A673 (cell line): ENCODE measurements around the gene KIAA0586. TPM values are rescaled to one million over a fixed set of nuclear protein-coding genes. Genes with fewer than 3 reads are reported as not detected.

Experiments used
- BruUV-seq: library from RNA; stranded (reverse); fragments of 400-500 nt; replicated peaks from 2 replicates; lab custom pipeline; 2021; lab: Mats Ljungman, UMichigan
- CTCF ChIA-PET: fragments of 300-600 bp; sonication (Branson Sonifier 250); formaldehyde crosslinking; loops from one replicate; lab custom pipeline; 2022; ENCODE audit warnings: antibody characterized with exemption; lab: Charles Lee
- POLR2A ChIA-PET: fragments of 300-600 bp; sonication (Branson Sonifier 250); formaldehyde crosslinking; loops from one replicate; lab custom pipeline; 2022; ENCODE audit warnings: antibody characterized with exemption; ENCODE audit not compliant: low non-redundant PET; lab: Charles Lee
- DNase-seq: peaks from one replicate; pipeline ENCODE4 v3.0.0-alpha.2; 2015; ENCODE audit warnings: low spot score
- H3K27ac ChIP-seq: fragments of 200-600 bp; sonication (generic); 2 replicates; pipeline ENCODE4 v1.5.1; 2016; ENCODE audit warnings: mixed run types, low read depth, mild to moderate bottlenecking, mixed read lengths, antibody characterized with exemption, low read length; ENCODE audit not compliant: poor library complexity, severe bottlenecking
- H3K27me3 ChIP-seq: fragments of 200-600 bp; sonication (generic); replicated peaks from 2 replicates; pipeline ENCODE4 v1.6.1; 2017; ENCODE audit warnings: mixed run types, low read depth, mild to moderate bottlenecking, mixed read lengths, antibody characterized with exemption, low read length; ENCODE audit not compliant: insufficient read depth, poor library complexity
- H3K36me3 ChIP-seq: fragments of 200-600 bp; sonication (generic); 2 replicates; pipeline ENCODE4 v1.6.1; 2016; ENCODE audit warnings: mixed run types, mild to moderate bottlenecking, mixed read lengths, antibody characterized with exemption, low read length; ENCODE audit not compliant: insufficient read depth, poor library complexity, severe bottlenecking
- H3K4me1 ChIP-seq: fragments of 200-600 bp; sonication (generic); 2 replicates; pipeline ENCODE4 v1.6.1; 2017; ENCODE audit warnings: mixed run types, mild to moderate bottlenecking, mixed read lengths, antibody characterized with exemption, low read length; ENCODE audit not compliant: insufficient read depth, poor library complexity, severe bottlenecking
- H3K4me3 ChIP-seq: fragments of 200-600 bp; sonication (generic); 2 replicates; pipeline ENCODE4 v1.5.1; 2016; ENCODE audit warnings: low read depth, mixed run types, mild to moderate bottlenecking, mixed read lengths, low read length; ENCODE audit not compliant: poor library complexity, severe bottlenecking
- H3K9me3 ChIP-seq: fragments of 200-600 bp; sonication (generic); 2 replicates; pipeline ENCODE4 v1.6.1; 2016; ENCODE audit warnings: mixed run types, low read depth, mild to moderate bottlenecking, mixed read lengths, antibody characterized with exemption, low read length; ENCODE audit not compliant: poor library complexity, severe bottlenecking
- EZH2 ChIP-seq: fragments of 200-600 bp; sonication (generic); IDR thresholded peaks from 2 replicates; pipeline ENCODE4 v1.6.1; 2017; ENCODE audit warnings: borderline replicate concordance, low read depth, mild to moderate bottlenecking, mixed read lengths, antibody characterized with exemption, low read length; ENCODE audit not compliant: poor library complexity, severe bottlenecking
- intact Hi-C: fragments of 100-400 bp; cut with micrococcal nuclease; formaldehyde crosslinking; loops from one replicate; pipeline ENCODE4 v1.10.0; 2022; ENCODE audit not compliant: unreplicated experiment
- total RNA-seq: library from RNA; stranded (reverse); gene quantifications from 2 replicates; pipeline ENCODE4 v1.2.3, GENCODE V29; 2021
- TF ChIP-seq, protein P1 (sequence below): fragments of 300-800, 200-600 bp; sonication (generic); conservative IDR thresholded peaks from 2 replicates; pipeline ENCODE4 v1.5.1; 2017; ENCODE audit warnings: low read depth, mild to moderate bottlenecking, antibody characterized with exemption, low read length, moderate library complexity, mixed read lengths

The KIAA0586 gene
- total RNA-seq, 1 experiment from 2014 or later, result 45.3 TPM

DNA sequence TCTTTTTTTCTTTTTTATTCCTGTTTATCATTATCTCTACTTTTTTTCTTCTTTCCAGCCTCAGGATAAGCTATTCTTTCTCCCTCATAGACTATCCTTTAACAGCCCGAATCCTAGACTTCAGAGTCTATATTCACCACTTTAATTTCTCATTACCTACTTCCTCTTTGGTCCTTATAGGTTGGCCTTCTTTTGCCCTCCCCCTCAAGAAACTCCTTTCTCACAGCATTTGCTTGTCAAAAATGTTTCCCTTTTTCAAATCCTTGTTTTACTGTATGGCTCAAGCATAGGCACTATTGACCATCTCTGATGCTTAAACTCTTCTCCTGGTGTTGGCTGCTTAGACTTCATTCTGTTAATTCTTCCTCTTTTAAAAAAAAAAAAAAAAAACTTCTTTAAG is 52.5 kb downstream of the KIAA0586 start:
- TF ChIP-seq, protein P1, sequence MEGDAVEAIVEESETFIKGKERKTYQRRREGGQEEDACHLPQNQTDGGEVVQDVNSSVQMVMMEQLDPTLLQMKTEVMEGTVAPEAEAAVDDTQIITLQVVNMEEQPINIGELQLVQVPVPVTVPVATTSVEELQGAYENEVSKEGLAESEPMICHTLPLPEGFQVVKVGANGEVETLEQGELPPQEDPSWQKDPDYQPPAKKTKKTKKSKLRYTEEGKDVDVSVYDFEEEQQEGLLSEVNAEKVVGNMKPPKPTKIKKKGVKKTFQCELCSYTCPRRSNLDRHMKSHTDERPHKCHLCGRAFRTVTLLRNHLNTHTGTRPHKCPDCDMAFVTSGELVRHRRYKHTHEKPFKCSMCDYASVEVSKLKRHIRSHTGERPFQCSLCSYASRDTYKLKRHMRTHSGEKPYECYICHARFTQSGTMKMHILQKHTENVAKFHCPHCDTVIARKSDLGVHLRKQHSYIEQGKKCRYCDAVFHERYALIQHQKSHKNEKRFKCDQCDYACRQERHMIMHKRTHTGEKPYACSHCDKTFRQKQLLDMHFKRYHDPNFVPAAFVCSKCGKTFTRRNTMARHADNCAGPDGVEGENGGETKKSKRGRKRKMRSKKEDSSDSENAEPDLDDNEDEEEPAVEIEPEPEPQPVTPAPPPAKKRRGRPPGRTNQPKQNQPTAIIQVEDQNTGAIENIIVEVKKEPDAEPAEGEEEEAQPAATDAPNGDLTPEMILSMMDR, result no peak
- no peak for TF ChIP-seq EZH2
- no peaks in the 10 kb centered on the region for H3K9me3 ChIP-seq
- H3K4me3 ChIP-seq, result no peak overlapping the region
- no peaks in the 10 kb centered on the region for H3K27me3 ChIP-seq
- no peaks in the 10 kb centered on the region for H3K4me1 ChIP-seq
- no peak overlapping the region for H3K27ac ChIP-seq
- CTCF ChIA-PET, result no interaction called here
- peaks cover 8% of the 10 kb centered on the region for H3K36me3 ChIP-seq
- POLR2A ChIA-PET, result no interaction called here
- no peak for DNase-seq
- BruUV-seq, result no TSS peak
- intact Hi-C loops, result no loop called here

DNA sequence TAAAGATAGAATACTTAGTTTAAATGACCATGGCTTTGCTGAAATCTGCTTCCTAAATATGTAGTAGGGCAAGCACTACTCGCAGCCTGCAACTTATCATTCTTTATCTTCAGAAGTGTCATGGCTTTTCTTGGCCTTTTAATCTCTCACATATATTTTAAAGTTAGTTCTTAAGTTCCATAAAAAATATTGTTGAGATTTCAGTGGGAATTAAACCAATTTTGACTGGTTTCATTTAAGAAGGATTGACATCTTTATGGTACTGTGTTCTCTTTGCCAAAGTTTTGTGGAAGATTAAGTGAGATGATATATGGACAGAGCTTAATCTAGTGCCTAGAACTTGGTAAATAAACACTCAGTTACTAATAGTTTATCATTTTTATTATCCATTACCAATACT is 56.7 kb downstream of the KIAA0586 start:
- Histone ChIP-seq H3K4me3 (no peak overlapping the region), H3K4me1 (no peaks in the 10 kb centered on the region), H3K9me3 (no peaks in the 10 kb centered on the region), H3K27ac (no peak overlapping the region), H3K36me3 (peaks cover 28% of the 10 kb centered on the region), H3K27me3 (no peaks in the 10 kb centered on the region)
- TF ChIP-seq, protein P1, result no peak
- no peak for DNase-seq
- POLR2A ChIA-PET, result no interaction called here
- CTCF ChIA-PET, result no interaction called here
- intact Hi-C loops, result no loop called here
- BruUV-seq, result no TSS peak

DNA sequence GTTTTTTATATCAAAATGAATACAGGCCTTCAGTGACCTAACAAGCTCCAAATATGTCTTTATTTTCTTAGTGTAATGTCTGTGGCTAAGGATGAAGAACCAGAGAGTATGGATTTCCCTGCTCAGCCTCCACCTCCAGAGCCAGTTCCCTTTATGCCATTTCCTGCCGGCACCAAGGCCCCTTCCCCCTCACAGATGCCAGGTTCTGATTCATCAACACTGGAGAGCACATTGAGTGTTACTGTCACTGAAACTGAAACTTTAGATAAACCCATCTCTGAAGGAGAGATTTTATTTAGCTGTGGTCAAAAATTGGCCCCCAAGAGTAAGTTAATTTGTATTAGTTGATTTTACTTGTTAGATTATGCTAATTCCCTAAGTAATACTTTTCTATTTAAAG is 61.0 kb downstream of the KIAA0586 start:
- TF ChIP-seq, protein P1, result no peak
- TF ChIP-seq EZH2, result no peak
- no peaks in the 10 kb centered on the region for H3K9me3 ChIP-seq
- intact Hi-C loops, result no loop called here
- H3K27ac ChIP-seq, result no peak overlapping the region
- ChIA-PET CTCF (no interaction called here), POLR2A (no interaction called here)
- no TSS peak for BruUV-seq
- no peaks in the 10 kb centered on the region for H3K4me1 ChIP-seq
- H3K27me3 ChIP-seq, result no peaks in the 10 kb centered on the region
- peaks cover 30% of the 10 kb centered on the region for H3K36me3 ChIP-seq
- DNase-seq, result peak; percentile 6
- no peak overlapping the region for H3K4me3 ChIP-seq
